ENCODE results near the gene CLEC14A.
A peak's percentile ranks its signal among the peaks of the same experiment; 100 is the strongest.

Gene CLEC14A

GRCh38 chr14:38248321-38249028 is 7.4 kb downstream of the CLEC14A start:
- no peak for DNase-seq

GRCh38 chr14:38243696-38244240 is 12.1 kb downstream of the CLEC14A start:
- DNase-seq, result no peak

- DNase-seq, result no peak
Measured at GRCh38 chr14:38238878-38239277, 17.0 kb downstream of the CLEC14A start.

- DNase-seq, result no peak
Measured at GRCh38 chr14:38238332-38238731, 17.6 kb downstream of the CLEC14A start.

GRCh38 chr14:38233218-38233617 is 22.7 kb downstream of the CLEC14A start:
- no peak for DNase-seq

GRCh38 chr14:38226366-38226765 is 29.5 kb downstream of the CLEC14A start:
- no peak for DNase-seq

- DNase-seq, result no peak
Measured at GRCh38 chr14:38225946-38226345, 29.9 kb downstream of the CLEC14A start.

GRCh38 chr14:38224338-38224737 is 31.6 kb downstream of the CLEC14A start:
- no peak for DNase-seq

- DNase-seq, result no peak
Measured at GRCh38 chr14:38221077-38221476, 34.8 kb downstream of the CLEC14A start.

- no peak for DNase-seq
Measured at GRCh38 chr14:38217553-38217952, 38.3 kb downstream of the CLEC14A start.

- DNase-seq, result no peak
Measured at GRCh38 chr14:38213001-38213400, 42.9 kb downstream of the CLEC14A start.

GRCh38 chr14:38212111-38212510 is 43.8 kb downstream of the CLEC14A start:
- DNase-seq, result no peak

- no peak for DNase-seq
Measured at GRCh38 chr14:38211255-38211735, 44.6 kb downstream of the CLEC14A start.

- DNase-seq, result no peak
Measured at GRCh38 chr14:38210587-38211216, 45.2 kb downstream of the CLEC14A start.

GRCh38 chr14:38209572-38210557 is 46.0 kb downstream of the CLEC14A start:
- DNase-seq, result peak; percentile 53

- DNase-seq, result no peak
Measured at GRCh38 chr14:38208618-38209562, 47.0 kb downstream of the CLEC14A start.

GRCh38 chr14:38207736-38208617 is 47.9 kb downstream of the CLEC14A start, which contains the start of gene SSTR1:
Gene SSTR1, plus strand, starts transcription at chr14:38207904. Its CDS starts 1,486 bp downstream, at chr14:38209390.
- no peak for DNase-seq

- DNase-seq, result no peak
Measured at GRCh38 chr14:38207377-38207735, 48.5 kb downstream of the CLEC14A start.

- no peak for DNase-seq
Measured at GRCh38 chr14:38206689-38207376, 49.1 kb downstream of the CLEC14A start.
